ENCODE results near the gene DMXL1.
"Not testable (repeated sequence)": the region's sequence is repeated elsewhere in the genome, so short reads cannot be mapped to it uniquely, and the experiment has no call there.

The DMXL1 gene

DNA sequence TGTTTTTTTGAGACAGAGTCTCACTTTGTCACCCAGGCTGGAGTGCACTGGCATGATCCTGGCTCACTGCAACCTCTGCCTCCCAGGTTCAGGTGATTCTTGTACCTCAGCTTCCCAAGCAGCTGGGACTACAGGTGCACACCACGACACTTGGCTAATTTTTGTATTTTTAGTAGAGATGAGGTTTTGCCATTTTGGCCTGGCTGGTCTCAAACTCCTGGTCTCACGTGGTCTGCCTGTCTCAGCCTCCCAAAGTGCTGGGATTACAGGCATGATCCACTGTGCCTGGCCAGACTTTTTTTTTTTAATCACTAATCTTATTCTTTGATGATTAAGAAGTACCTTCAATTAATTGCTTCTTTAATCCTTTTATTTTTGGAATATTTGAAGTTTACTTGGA lies 114.6 kb downstream of the DMXL1 start:
- H3K4me1 ChIP-seq (ENCODE audit: control extremely low read depth in 1 of 4, control insufficient read depth in 4 of 4, insufficient read depth in 4 of 4, low read length in 3 of 4); H3K27me3 ChIP-seq (replicated peaks in 2 of 5; ENCODE audit: control insufficient read depth in 4 of 5, insufficient read depth in 5 of 5, low read length in 4 of 5); H3K4me3 ChIP-seq (ENCODE audit: control insufficient read depth in 1 of 7, extremely low read depth in 1 of 7, insufficient read depth in 4 of 7, low read depth in 2 of 7, low read length in 6 of 7); H3K27ac ChIP-seq (ENCODE audit: insufficient read depth in 1 of 2, low read depth in 1 of 2, low read length in 2 of 2, poor library complexity in 1 of 2, severe bottlenecking in 2 of 2); CTCF ChIA-PET; H3K9me3 ChIP-seq (ENCODE audit: control extremely low read depth in 1 of 5, control insufficient read depth in 4 of 5, insufficient read depth in 2 of 5, low read depth in 1 of 5, low read length in 4 of 5); DNase-seq; POLR2A ChIA-PET: not testable (repeated sequence)
- WGBS (ENCODE audit: insufficient coverage): 100% methylated on average over 1 of the region's 2 CpGs
- H3K36me3 ChIP-seq (ENCODE audit: control insufficient read depth in 4 of 4, insufficient read depth in 4 of 4, low read length in 3 of 4): peaks cover 2 to 11% (median 7%) of the 10 kb centered on the region in 4 experiments

DNA sequence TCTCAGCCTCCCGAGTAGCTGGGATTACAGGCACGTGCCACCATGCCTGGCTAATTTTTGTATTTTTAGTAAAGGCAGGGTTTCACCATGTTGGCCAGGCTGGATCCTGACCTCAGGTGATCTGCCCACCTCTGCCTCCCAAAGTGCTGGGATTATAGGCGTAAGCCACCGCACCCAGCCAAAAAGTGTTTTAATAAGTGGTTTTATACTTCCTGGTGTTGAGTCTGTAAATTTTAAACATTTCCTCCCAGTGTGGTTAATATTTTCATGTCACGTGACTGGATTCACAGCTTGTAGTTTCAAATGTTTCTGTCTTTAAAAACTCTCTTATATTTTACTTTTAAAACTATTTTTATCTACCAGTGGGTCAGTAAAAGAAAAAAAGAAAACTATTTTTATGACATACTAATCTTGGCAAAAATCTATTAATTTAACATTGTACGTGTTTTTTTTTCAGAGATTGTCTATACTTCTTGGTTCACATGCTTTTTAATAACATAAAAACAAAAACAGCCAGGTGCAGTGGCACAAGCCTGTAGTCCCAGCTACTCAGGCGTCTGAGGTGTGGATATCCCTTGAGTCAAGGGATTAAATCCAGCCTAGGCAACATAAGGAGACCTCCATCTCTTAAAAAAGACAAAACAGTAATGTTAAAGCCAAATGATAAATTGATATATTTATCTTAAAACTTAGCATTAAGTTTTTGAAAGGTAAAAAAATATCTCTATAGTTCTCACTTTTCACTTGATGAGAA lies 117.1 kb downstream of the DMXL1 start:
- H3K36me3 ChIP-seq (ENCODE audit: control insufficient read depth in 4 of 4, insufficient read depth in 4 of 4, low read length in 3 of 4): peaks cover 2 to 18% (median 14%) of the 10 kb centered on the region in 4 experiments
- H3K27me3 ChIP-seq (replicated peaks in 2 of 5; ENCODE audit: control insufficient read depth in 4 of 5, insufficient read depth in 5 of 5, low read length in 4 of 5): no peaks in the 10 kb centered on the region
- H3K4me1 ChIP-seq (ENCODE audit: control extremely low read depth in 1 of 4, control insufficient read depth in 4 of 4, insufficient read depth in 4 of 4, low read length in 3 of 4): peaks cover 0 to 3% (median 1%) of the 10 kb centered on the region in 4 experiments
- H3K4me3 ChIP-seq (ENCODE audit: control insufficient read depth in 1 of 7, extremely low read depth in 1 of 7, insufficient read depth in 4 of 7, low read depth in 2 of 7, low read length in 6 of 7): no peak overlapping the region
- ChIA-PET POLR2A (no interaction called here), CTCF (no interaction called here)
- no peaks in the 10 kb centered on the region for H3K9me3 ChIP-seq (ENCODE audit: control extremely low read depth in 1 of 5, control insufficient read depth in 4 of 5, insufficient read depth in 2 of 5, low read depth in 1 of 5, low read length in 4 of 5)
- H3K27ac ChIP-seq (ENCODE audit: insufficient read depth in 1 of 2, low read depth in 1 of 2, low read length in 2 of 2, poor library complexity in 1 of 2, severe bottlenecking in 2 of 2): no peak overlapping the region
- 100% methylated on average over 2 of the region's 7 CpGs for WGBS (ENCODE audit: insufficient coverage)
- DNase-seq: peak; percentile 4 to 45 (median 26)

DNA sequence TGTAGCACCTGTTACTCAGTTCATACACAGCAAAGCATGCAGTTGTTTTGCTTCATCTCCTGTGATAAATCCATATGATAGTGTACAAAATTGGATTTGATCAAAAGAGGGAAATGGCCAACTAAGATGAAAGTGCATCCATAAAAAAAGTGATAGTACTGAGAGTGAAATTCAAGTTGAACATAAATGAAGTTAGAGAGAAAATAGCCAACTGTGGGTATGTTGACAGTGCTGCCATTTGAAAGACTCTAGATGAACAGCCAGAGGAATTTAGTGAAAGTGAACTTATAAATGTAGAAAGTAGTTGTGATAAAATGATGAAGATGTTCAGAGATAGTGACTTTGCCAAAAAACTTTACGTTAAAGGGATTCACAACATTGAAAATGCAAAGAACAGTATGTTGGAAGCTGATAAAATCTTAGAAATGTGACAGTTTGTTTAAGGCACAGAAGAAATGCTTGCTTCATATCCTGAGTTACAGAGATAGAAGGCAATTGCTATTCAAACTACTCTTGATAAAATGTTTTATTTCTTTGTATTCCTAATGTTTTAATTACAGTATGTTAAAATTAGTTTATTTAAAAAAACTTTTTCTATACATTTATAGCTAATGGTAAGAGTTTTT lies 119.7 kb downstream of the DMXL1 start:
- CTCF ChIA-PET: no interaction called here
- Histone ChIP-seq H3K9me3 (ENCODE audit: control extremely low read depth in 1 of 5, control insufficient read depth in 4 of 5, insufficient read depth in 2 of 5, low read depth in 1 of 5, low read length in 4 of 5) (no peaks in the 10 kb centered on the region), H3K27me3 (replicated peaks in 2 of 5; ENCODE audit: control insufficient read depth in 4 of 5, insufficient read depth in 5 of 5, low read length in 4 of 5) (no peaks in the 10 kb centered on the region), H3K4me1 (ENCODE audit: control extremely low read depth in 1 of 4, control insufficient read depth in 4 of 4, insufficient read depth in 4 of 4, low read length in 3 of 4) (peaks cover 0 to 3% (median 1%) of the 10 kb centered on the region in 4 experiments), H3K4me3 (ENCODE audit: control insufficient read depth in 1 of 7, extremely low read depth in 1 of 7, insufficient read depth in 4 of 7, low read depth in 2 of 7, low read length in 6 of 7) (no peak overlapping the region), H3K27ac (ENCODE audit: insufficient read depth in 1 of 2, low read depth in 1 of 2, low read length in 2 of 2, poor library complexity in 1 of 2, severe bottlenecking in 2 of 2) (no peak overlapping the region), H3K36me3 (ENCODE audit: control insufficient read depth in 4 of 4, insufficient read depth in 4 of 4, low read length in 3 of 4) (peaks cover 0 to 26% (median 12%) of the 10 kb centered on the region in 4 experiments)
- POLR2A ChIA-PET: no interaction called here
- no CpG with 5 or more reads among the region's 1 CpG for WGBS (ENCODE audit: insufficient coverage)
- no peak for DNase-seq

DNA sequence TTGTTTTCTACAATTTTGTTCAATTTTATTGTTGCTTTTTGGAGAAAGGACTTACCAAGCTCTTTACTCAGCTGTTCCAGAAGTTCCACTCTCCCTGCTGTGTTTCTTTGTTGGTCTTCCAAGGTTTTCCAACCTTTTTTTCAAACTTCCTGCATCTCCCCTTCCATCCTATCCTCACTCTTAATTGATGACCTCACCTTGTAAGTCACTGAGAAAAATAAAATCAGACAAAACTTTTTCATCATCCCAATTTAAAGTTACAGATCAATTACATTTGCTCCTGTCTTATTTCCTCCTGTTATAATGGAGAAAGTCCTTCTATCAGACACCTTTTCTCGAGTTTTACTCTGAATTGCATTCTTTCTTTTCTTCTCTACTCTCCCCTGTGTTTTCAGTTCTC lies 121.1 kb downstream of the DMXL1 start:
- H3K4me3 ChIP-seq (ENCODE audit: control insufficient read depth in 1 of 7, extremely low read depth in 1 of 7, insufficient read depth in 4 of 7, low read depth in 2 of 7, low read length in 6 of 7): no peak overlapping the region
- no peak for DNase-seq
- H3K9me3 ChIP-seq (ENCODE audit: control extremely low read depth in 1 of 5, control insufficient read depth in 4 of 5, insufficient read depth in 2 of 5, low read depth in 1 of 5, low read length in 4 of 5): no peaks in the 10 kb centered on the region
- H3K36me3 ChIP-seq (ENCODE audit: control insufficient read depth in 4 of 4, insufficient read depth in 4 of 4, low read length in 3 of 4): peaks cover 0 to 33% (median 14%) of the 10 kb centered on the region in 4 experiments
- ChIA-PET POLR2A (no interaction called here), CTCF (interaction anchor here (0.8 to 1.6 kb wide), 2 partner anchors 10 to 72 kb away, joined by 3 to 4 read pairs; no protein-coding TSS in a partner anchor)
- no peak overlapping the region for H3K27ac ChIP-seq (ENCODE audit: insufficient read depth in 1 of 2, low read depth in 1 of 2, low read length in 2 of 2, poor library complexity in 1 of 2, severe bottlenecking in 2 of 2)
- WGBS (ENCODE audit: insufficient coverage): 83% methylated on average over 1 of the region's 1 CpG
- peaks cover 0 to 3% (median 1%) of the 10 kb centered on the region in 4 experiments for H3K4me1 ChIP-seq (ENCODE audit: control extremely low read depth in 1 of 4, control insufficient read depth in 4 of 4, insufficient read depth in 4 of 4, low read length in 3 of 4)
- H3K27me3 ChIP-seq (replicated peaks in 2 of 5; ENCODE audit: control insufficient read depth in 4 of 5, insufficient read depth in 5 of 5, low read length in 4 of 5): no peaks in the 10 kb centered on the region

DNA sequence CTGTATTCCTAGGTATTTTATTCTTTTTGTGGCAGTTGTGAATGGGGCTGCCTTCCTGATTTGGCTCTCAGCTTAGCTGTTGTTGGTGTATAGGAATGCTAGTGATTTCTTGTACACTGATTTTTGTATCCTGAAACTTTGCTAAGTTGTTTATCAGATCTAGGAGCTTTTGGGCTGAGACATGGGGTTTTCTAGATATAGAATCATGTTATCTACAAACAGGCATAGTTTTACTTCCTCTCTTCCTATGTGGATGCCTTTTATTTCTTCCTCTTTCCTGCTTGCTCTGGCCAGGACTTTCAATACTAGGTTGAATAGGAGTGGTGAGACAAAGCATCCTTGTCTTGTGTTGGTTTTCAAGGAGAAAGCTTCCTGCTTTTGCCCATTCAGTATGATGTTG lies 129.9 kb downstream of the DMXL1 start:
- H3K36me3 ChIP-seq (ENCODE audit: control insufficient read depth in 4 of 4, insufficient read depth in 4 of 4, low read length in 3 of 4): peaks cover 11 to 67% (median 23%) of the 10 kb centered on the region in 4 experiments
- ChIA-PET CTCF (interaction anchor here (1.0 to 1.6 kb wide), 3 partner anchors 9 to 1610 kb away, joined by 3 to 4 read pairs (median 3); no protein-coding TSS in a partner anchor), POLR2A (no interaction called here)
- no peaks in the 10 kb centered on the region for H3K27me3 ChIP-seq (replicated peaks in 2 of 5; ENCODE audit: control insufficient read depth in 4 of 5, insufficient read depth in 5 of 5, low read length in 4 of 5)
- no peak overlapping the region for H3K27ac ChIP-seq (ENCODE audit: insufficient read depth in 1 of 2, low read depth in 1 of 2, low read length in 2 of 2, poor library complexity in 1 of 2, severe bottlenecking in 2 of 2)
- H3K4me1 ChIP-seq (ENCODE audit: control extremely low read depth in 1 of 4, control insufficient read depth in 4 of 4, insufficient read depth in 4 of 4, low read length in 3 of 4): peaks cover 0 to 2% (median 0%) of the 10 kb centered on the region in 4 experiments
- no peak overlapping the region for H3K4me3 ChIP-seq (ENCODE audit: control insufficient read depth in 1 of 7, extremely low read depth in 1 of 7, insufficient read depth in 4 of 7, low read depth in 2 of 7, low read length in 6 of 7)
- peaks cover 0 to 17% (median 0%) of the 10 kb centered on the region in 5 experiments for H3K9me3 ChIP-seq (ENCODE audit: control extremely low read depth in 1 of 5, control insufficient read depth in 4 of 5, insufficient read depth in 2 of 5, low read depth in 1 of 5, low read length in 4 of 5)
- no peak for DNase-seq

DNA sequence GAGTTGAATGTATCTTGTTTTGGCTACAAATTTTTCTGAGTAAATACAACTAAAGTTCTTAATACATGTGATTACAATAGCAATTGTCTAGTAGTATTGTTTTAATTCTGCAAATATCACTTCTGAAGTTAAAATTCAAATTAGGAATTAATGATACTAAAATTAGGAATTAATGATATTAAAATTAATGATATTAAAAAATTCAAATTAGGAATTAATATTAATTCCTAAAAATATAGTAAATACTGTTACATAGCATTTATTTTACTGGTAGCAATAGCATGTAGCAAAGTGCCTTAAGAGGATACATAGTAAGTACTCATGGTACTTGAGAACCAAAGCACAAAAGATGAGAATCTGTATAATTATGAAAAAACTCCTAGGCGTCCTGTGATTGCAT lies 136.2 kb downstream of the DMXL1 start:
- no peaks in the 10 kb centered on the region for H3K4me1 ChIP-seq (ENCODE audit: control extremely low read depth in 1 of 4, control insufficient read depth in 4 of 4, insufficient read depth in 4 of 4, low read length in 3 of 4)
- peaks cover 0 to 2% (median 0%) of the 10 kb centered on the region in 5 experiments for H3K9me3 ChIP-seq (ENCODE audit: control extremely low read depth in 1 of 5, control insufficient read depth in 4 of 5, insufficient read depth in 2 of 5, low read depth in 1 of 5, low read length in 4 of 5)
- no peak for DNase-seq
- H3K36me3 ChIP-seq (ENCODE audit: control insufficient read depth in 4 of 4, insufficient read depth in 4 of 4, low read length in 3 of 4): peaks cover 2 to 31% (median 6%) of the 10 kb centered on the region in 4 experiments
- no peaks in the 10 kb centered on the region for H3K27me3 ChIP-seq (replicated peaks in 2 of 5; ENCODE audit: control insufficient read depth in 4 of 5, insufficient read depth in 5 of 5, low read length in 4 of 5)
- CTCF ChIA-PET: no interaction called here
- no peak overlapping the region for H3K27ac ChIP-seq (ENCODE audit: insufficient read depth in 1 of 2, low read depth in 1 of 2, low read length in 2 of 2, poor library complexity in 1 of 2, severe bottlenecking in 2 of 2)
- H3K4me3 ChIP-seq (ENCODE audit: control insufficient read depth in 1 of 7, extremely low read depth in 1 of 7, insufficient read depth in 4 of 7, low read depth in 2 of 7, low read length in 6 of 7): no peak overlapping the region
- POLR2A ChIA-PET: no interaction called here
- no CpG with 5 or more reads among the region's 1 CpG for WGBS (ENCODE audit: insufficient coverage)

DNA sequence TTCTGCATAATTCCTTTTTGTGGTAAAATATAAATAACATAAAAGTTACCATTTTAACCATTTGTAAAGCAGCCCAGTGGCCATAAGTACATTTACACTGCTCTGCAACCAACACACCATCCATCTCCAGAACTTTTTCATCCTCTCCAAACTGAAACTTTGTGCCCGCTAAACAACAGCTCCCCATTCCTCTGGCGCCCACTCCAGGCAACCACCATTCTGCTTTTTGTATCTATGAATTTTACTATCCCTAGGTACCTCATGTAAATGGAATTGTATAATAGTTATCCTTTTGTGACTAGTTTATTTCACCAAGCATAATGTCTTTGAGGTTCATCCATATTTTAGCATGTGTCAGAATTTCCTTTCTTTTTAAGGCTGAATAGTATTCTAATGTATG lies 141.1 kb downstream of the DMXL1 start:
- H3K27ac ChIP-seq (ENCODE audit: insufficient read depth in 1 of 2, low read depth in 1 of 2, low read length in 2 of 2, poor library complexity in 1 of 2, severe bottlenecking in 2 of 2): no peak overlapping the region
- no peak for DNase-seq
- no CpG with 5 or more reads among the region's 2 CpGs for WGBS (ENCODE audit: insufficient coverage)
- no peaks in the 10 kb centered on the region for H3K27me3 ChIP-seq (replicated peaks in 2 of 5; ENCODE audit: control insufficient read depth in 4 of 5, insufficient read depth in 5 of 5, low read length in 4 of 5)
- peaks cover 0 to 13% (median 0%) of the 10 kb centered on the region in 4 experiments for H3K36me3 ChIP-seq (ENCODE audit: control insufficient read depth in 4 of 4, insufficient read depth in 4 of 4, low read length in 3 of 4)
- H3K4me1 ChIP-seq (ENCODE audit: control extremely low read depth in 1 of 4, control insufficient read depth in 4 of 4, insufficient read depth in 4 of 4, low read length in 3 of 4): no peaks in the 10 kb centered on the region
- CTCF ChIA-PET: no interaction called here
- no peaks in the 10 kb centered on the region for H3K9me3 ChIP-seq (ENCODE audit: control extremely low read depth in 1 of 5, control insufficient read depth in 4 of 5, insufficient read depth in 2 of 5, low read depth in 1 of 5, low read length in 4 of 5)
- no peak overlapping the region for H3K4me3 ChIP-seq (ENCODE audit: control insufficient read depth in 1 of 7, extremely low read depth in 1 of 7, insufficient read depth in 4 of 7, low read depth in 2 of 7, low read length in 6 of 7)
- POLR2A ChIA-PET: no interaction called here

Data from common myeloid progenitor, CD34-positive (primary cell).